IMR-90 (cell line): ENCODE data around the gene CERS6. TPM values are rescaled to one million over a fixed set of nuclear protein-coding genes. Genes with fewer than 3 reads are reported as not detected.
A peak's percentile ranks its signal among the peaks of the same experiment; 100 is the strongest.

Experiments used
- ATAC-seq: fragments of 200-7000 bp; cut with Tn5 transposase; 2 replicates; pipeline ENCODE4 v1.9.1; 2020; ENCODE audit warnings: low read depth, mild to moderate bottlenecking, moderate library complexity
- BruUV-seq: library from RNA; stranded (reverse); fragments of 400-500 nt; replicated peaks from 2 replicates; lab custom pipeline; 2021; lab: Mats Ljungman, UMichigan
- CTCF ChIA-PET: fragments of 300-600 bp; formaldehyde crosslinking; extraction: SDS; loops from one replicate; lab custom pipeline; 2021; ENCODE audit warnings: antibody characterized with exemption; lab: Yijun Ruan, JAX
- POLR2A ChIA-PET: fragments of 300-600 bp; sonication (Branson Sonifier 250); formaldehyde crosslinking; loops from one replicate; lab custom pipeline; 2022; ENCODE audit warnings: antibody characterized with exemption; ENCODE audit not compliant: unreplicated experiment; lab: Charles Lee
- DNase-seq: peaks from one replicate; pipeline ENCODE4 v3.0.0; 2013
- H2AFZ ChIP-seq: replicated peaks from 2 replicates; pipeline ENCODE3; 2013; ENCODE audit warnings: low read length, mild to moderate bottlenecking; ENCODE audit not compliant: poor library complexity
- H2AK5ac ChIP-seq: 2 replicates; pipeline ENCODE4 v1.6.1; 2013; ENCODE audit warnings: low read depth, low read length, inconsistent platforms
- H2AK9ac ChIP-seq: replicated peaks from 2 replicates; pipeline ENCODE3; 2013; ENCODE audit warnings: mild to moderate bottlenecking, low read depth, low read length, moderate library complexity; ENCODE audit not compliant: poor library complexity
- H2BK120ac ChIP-seq: 2 replicates; pipeline ENCODE4 v1.6.1; 2013; ENCODE audit warnings: low read depth, low read length, inconsistent platforms
- H2BK15ac ChIP-seq: 3 replicates; pipeline ENCODE4 v1.6.1; 2013; ENCODE audit warnings: low read depth, low read length, inconsistent platforms
- H2BK20ac ChIP-seq: 2 replicates; pipeline ENCODE4 v1.6.1; 2013; ENCODE audit warnings: low read depth, mild to moderate bottlenecking, inconsistent platforms, low read length, moderate library complexity
- H2BK5ac ChIP-seq: 2 replicates; pipeline ENCODE4 v1.6.1; 2013; ENCODE audit warnings: mild to moderate bottlenecking, low read depth, low read length, inconsistent platforms; ENCODE audit not compliant: poor library complexity, severe bottlenecking
- H3K14ac ChIP-seq: replicated peaks from 2 replicates; pipeline ENCODE4 v1.6.1; 2013; ENCODE audit warnings: low read depth, low read length, inconsistent platforms
- H3K18ac ChIP-seq: 2 replicates; pipeline ENCODE4 v1.6.1; 2013; ENCODE audit warnings: low read depth, low read length, control low read depth
- H3K23ac ChIP-seq: 2 replicates; pipeline ENCODE4 v1.6.1; 2013; ENCODE audit warnings: low read depth, low read length, inconsistent platforms
- H3K27ac ChIP-seq: 2 replicates; pipeline ENCODE4 v1.5.1; 2013; ENCODE audit warnings: mild to moderate bottlenecking, control low read depth, low read length; ENCODE audit not compliant: insufficient read depth
- H3K27me3 ChIP-seq: 2 replicates; pipeline ENCODE4 v1.6.1; 2013; ENCODE audit warnings: low read length; ENCODE audit not compliant: control insufficient read depth, insufficient read depth
- H3K36me3 ChIP-seq: 2 replicates; pipeline ENCODE4 v1.6.1; 2013; ENCODE audit warnings: low read length, mixed read lengths; ENCODE audit not compliant: control insufficient read depth, insufficient read depth
- H3K4ac ChIP-seq: 2 replicates; pipeline ENCODE4 v1.6.1; 2013; ENCODE audit warnings: low read depth, low read length, inconsistent platforms
- H3K4me1 ChIP-seq: 2 replicates; pipeline ENCODE4 v1.6.1; 2013; ENCODE audit warnings: low read length, mixed read lengths; ENCODE audit not compliant: control insufficient read depth, insufficient read depth
- H3K4me2 ChIP-seq: 2 replicates; pipeline ENCODE4 v1.6.1; 2013; ENCODE audit warnings: low read depth, mild to moderate bottlenecking, control low read depth, low read length, moderate library complexity
- H3K4me3 ChIP-seq: 2 replicates; pipeline ENCODE4 v1.5.1; 2013; ENCODE audit warnings: low read depth, mild to moderate bottlenecking, control low read depth, low read length, moderate library complexity; ENCODE audit not compliant: insufficient read depth
- H3K56ac ChIP-seq: 2 replicates; pipeline ENCODE4 v1.6.1; 2013; ENCODE audit warnings: low read length, inconsistent platforms; ENCODE audit not compliant: insufficient read depth; ENCODE audit errors: extremely low read depth
- H3K79me1 ChIP-seq, 2 experiments: 2 replicates each; pipeline ENCODE4 v1.6.1; 2013; ENCODE audit warnings: low read length in 2 of 2, inconsistent platforms in 1 of 2, low read depth in 1 of 2
- H3K9ac ChIP-seq: 2 replicates; pipeline ENCODE4 v1.6.1; 2013; ENCODE audit warnings: low read depth, low read length, control low read depth
- H3K9me1 ChIP-seq: 2 replicates; pipeline ENCODE4 v1.6.1; 2013; ENCODE audit warnings: low read length, inconsistent platforms; ENCODE audit not compliant: insufficient read depth
- H3K9me3 ChIP-seq: 2 replicates; pipeline ENCODE4 v1.6.1; 2013; ENCODE audit warnings: low read length; ENCODE audit not compliant: control insufficient read depth, insufficient read depth
- H4K20me1 ChIP-seq: 2 replicates; pipeline ENCODE4 v1.6.1; 2013; ENCODE audit warnings: low read length, inconsistent platforms; ENCODE audit not compliant: insufficient read depth
- H4K5ac ChIP-seq: 2 replicates; pipeline ENCODE4 v1.6.1; 2013; ENCODE audit warnings: mild to moderate bottlenecking, low read depth, low read length, control low read depth
- H4K8ac ChIP-seq, 2 experiments: 2 replicates each; pipeline ENCODE4 v1.6.1; 2013; ENCODE audit warnings: low read depth in 2 of 2, low read length in 2 of 2, control low read depth in 1 of 2, inconsistent platforms in 1 of 2
- H4K91ac ChIP-seq: 2 replicates; pipeline ENCODE4 v1.6.1; 2013; ENCODE audit warnings: low read depth, low read length, inconsistent platforms; ENCODE audit not compliant: insufficient read depth
- CHD1 ChIP-seq: IDR thresholded peaks from 2 replicates; pipeline ENCODE4 v1.6.1; 2012; ENCODE audit warnings: low read depth, low read length, improper control_type of control experiment
- MAFK ChIP-seq: IDR thresholded peaks from 2 replicates; pipeline ENCODE4 v1.6.1; 2012; ENCODE audit warnings: low read depth, low read length, improper control_type of control experiment
- MXI1 ChIP-seq: IDR thresholded peaks from 2 replicates; pipeline ENCODE4 v1.6.1; 2012; ENCODE audit warnings: low read depth, mild to moderate bottlenecking, low read length, moderate library complexity, borderline replicate concordance
- NFE2L2 ChIP-seq: fragments of 150-350 bp; IDR thresholded peaks from 2 replicates; pipeline ENCODE4 v1.6.1; 2016; ENCODE audit warnings: low read depth, mild to moderate bottlenecking, low read length
- POLR2A ChIP-seq: IDR thresholded peaks from 2 replicates; pipeline ENCODE4 v1.6.1; 2012; ENCODE audit warnings: mild to moderate bottlenecking, low read depth, low read length
- RAD21 ChIP-seq: IDR thresholded peaks from 2 replicates; pipeline ENCODE4 v1.6.1; 2012; ENCODE audit warnings: low read length, improper control_type of control experiment
- RCOR1 ChIP-seq: IDR thresholded peaks from 2 replicates; pipeline ENCODE4 v1.6.1; 2012; ENCODE audit warnings: mild to moderate bottlenecking, low read length, improper control_type of control experiment; ENCODE audit not compliant: insufficient replicate concordance
- RFX5 ChIP-seq: IDR thresholded peaks from 2 replicates; pipeline ENCODE4 v1.8.0; 2012; ENCODE audit warnings: low read depth, mild to moderate bottlenecking, low read length, moderate library complexity
- SMC3 ChIP-seq: fragments of 150-350 bp; IDR thresholded peaks from 2 replicates; pipeline ENCODE4 v1.6.1; 2016; ENCODE audit warnings: low read depth, mild to moderate bottlenecking, antibody characterized with exemption, low read length, moderate library complexity
- WGBS, 2 experiments: methylation state at CpG; one replicate each; pipeline versions ENCODE4 v1.1.5 to v1.1.7; 2013; ENCODE audit warnings: missing lambda C conversion rate in 2 of 2; ENCODE audit not compliant: insufficient read length in 1 of 2; ENCODE audit errors: extremely low coverage in 2 of 2; 5-methylcytosine and 5-hydroxymethylcytosine counted together
- dilution Hi-C: fragments of 300-500 bp; cut with HindIII; formaldehyde crosslinking; loops from one replicate; pipeline ENCODE4 v1.14.3; 2018; ENCODE audit warnings: low sequenced_read_pairs; ENCODE audit not compliant: unreplicated experiment
- in situ Hi-C: fragments of 300-500 bp; cut with MboI; formaldehyde crosslinking; loops from 3 replicates; pipeline ENCODE4 v1.14.3; 2019; ENCODE audit warnings: low sequenced_read_pairs, inconsistent platforms, mixed read lengths
- intact Hi-C: fragments of 100-400 bp; cut with micrococcal nuclease; formaldehyde crosslinking; loops from 2 replicates; pipeline ENCODE4 v1.10.0; 2022
- polyA plus RNA-seq, 3 experiments: library from polyadenylated mRNA; depleted of rRNA; stranded (reverse); fragments of >200 nt; gene quantifications; 2 replicates each; pipeline ENCODE4 v1.2.3, GENCODE V29; 2012; ENCODE audit warnings: low replicate concordance in 1 of 3
- total RNA-seq: library from RNA; depleted of rRNA; stranded (reverse); fragments of >200 nt; gene quantifications from 2 replicates; pipeline ENCODE4 v1.2.3, GENCODE V29; 2012
- TF ChIP-seq, protein P1 (sequence below): fragments of 150-350 bp; IDR thresholded peaks from 2 replicates; pipeline ENCODE4 v1.6.1; 2016; ENCODE audit warnings: low read depth, mild to moderate bottlenecking, low read length, moderate library complexity, borderline replicate concordance
- TF ChIP-seq, protein P2 (sequence below): conservative IDR thresholded peaks from 2 replicates; pipeline ENCODE4 v1.5.1; 2012; ENCODE audit warnings: mild to moderate bottlenecking, low read depth, low read length, improper control_type of control experiment

The CERS6 gene
- total and polyA plus RNA-seq, 2 of the 4 experiments (the other 2 are of a cell fraction): 2.1 to 5.7 TPM

DNA sequence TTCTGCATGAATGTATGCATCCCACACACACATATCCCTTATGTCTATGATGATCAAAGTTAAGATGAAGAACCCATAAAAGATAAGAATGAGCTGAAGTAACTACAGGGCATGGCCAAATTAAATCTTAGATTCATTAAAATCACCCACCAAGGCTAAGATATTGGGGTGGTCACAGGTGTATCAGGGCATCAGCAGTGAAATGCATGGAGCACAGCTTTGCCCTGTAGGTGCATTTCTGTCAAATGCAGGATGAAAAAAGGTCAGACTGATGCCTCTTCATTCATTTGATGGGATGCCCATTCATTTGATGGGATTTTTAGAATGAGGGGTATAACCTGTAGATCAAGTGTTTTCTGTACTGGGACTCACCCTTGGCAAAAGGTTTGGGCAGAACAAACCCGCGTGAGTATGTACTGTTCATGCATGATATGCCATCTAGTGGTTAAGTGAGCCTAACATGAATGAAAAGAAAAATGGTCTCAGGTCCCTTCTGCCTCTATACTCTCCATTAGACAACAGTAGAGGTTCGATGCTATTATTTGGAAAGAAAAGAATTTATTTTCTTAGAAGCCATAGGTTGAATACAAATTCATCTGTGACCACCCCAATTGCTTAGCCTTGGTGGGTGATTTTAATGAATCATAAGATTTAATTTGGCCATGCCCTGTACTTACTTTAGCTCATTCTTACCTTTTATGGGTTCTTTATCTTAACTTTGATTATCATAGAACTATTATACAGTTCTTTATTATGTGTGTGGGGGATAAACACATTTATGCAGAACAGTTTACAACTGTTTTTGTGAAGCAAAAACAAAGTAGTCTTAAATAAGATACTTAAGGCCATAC, 303.1 kb downstream of the CERS6 start:
- no peaks in the 10 kb centered on the region for H3K9me3 ChIP-seq
- no peak overlapping the region for H3K4me3 ChIP-seq
- no peak overlapping the region for H2AK9ac ChIP-seq
- no peak overlapping the region for H2AFZ ChIP-seq
- ChIA-PET CTCF (interaction anchor here (0.6 to 1.5 kb wide), 5 partner anchors 14 to 1403 kb away, joined by 3 read pairs; no protein-coding TSS in a partner anchor), POLR2A (no interaction called here)
- ATAC-seq: peak; percentile 95
- no peak overlapping the region for H3K27ac ChIP-seq
- no peaks in the 10 kb centered on the region for H3K36me3 ChIP-seq
- no peaks in the 10 kb centered on the region for H4K20me1 ChIP-seq
- peak; percentile 59 for DNase-seq
- H3K9me1 ChIP-seq: no peaks in the 10 kb centered on the region
- H3K9ac ChIP-seq: no peak overlapping the region
- H3K18ac ChIP-seq: no peak overlapping the region
- H3K4me2 ChIP-seq: no peak overlapping the region
- dilution Hi-C loops: no loop called here
- no peaks in the 10 kb centered on the region for H3K27me3 ChIP-seq
- H4K91ac ChIP-seq: no peak overlapping the region
- H2BK5ac ChIP-seq: no peak overlapping the region
- no peak overlapping the region for H4K5ac ChIP-seq
- BruUV-seq: no TSS peak
- H4K8ac ChIP-seq: no peak overlapping the region
- no peak overlapping the region for H3K56ac ChIP-seq
- in situ Hi-C loops: loop anchor here (5.0 kb wide), 1 partner anchor 412 kb away; no protein-coding TSS in a partner anchor
- no peak overlapping the region for H2BK15ac ChIP-seq
- no CpG with 5 or more reads among the region's 3 CpGs for WGBS, 2 experiments
- H3K4me1 ChIP-seq: no peaks in the 10 kb centered on the region
- TF ChIP-seq MAFK (no peak), RFX5 (no peak), CHD1 (no peak), POLR2A (no peak), MXI1 (no peak), NFE2L2 (no peak), RCOR1 (no peak), RAD21 (peak; percentile 66), SMC3 (peak; percentile 75)
- TF ChIP-seq, protein P1, sequence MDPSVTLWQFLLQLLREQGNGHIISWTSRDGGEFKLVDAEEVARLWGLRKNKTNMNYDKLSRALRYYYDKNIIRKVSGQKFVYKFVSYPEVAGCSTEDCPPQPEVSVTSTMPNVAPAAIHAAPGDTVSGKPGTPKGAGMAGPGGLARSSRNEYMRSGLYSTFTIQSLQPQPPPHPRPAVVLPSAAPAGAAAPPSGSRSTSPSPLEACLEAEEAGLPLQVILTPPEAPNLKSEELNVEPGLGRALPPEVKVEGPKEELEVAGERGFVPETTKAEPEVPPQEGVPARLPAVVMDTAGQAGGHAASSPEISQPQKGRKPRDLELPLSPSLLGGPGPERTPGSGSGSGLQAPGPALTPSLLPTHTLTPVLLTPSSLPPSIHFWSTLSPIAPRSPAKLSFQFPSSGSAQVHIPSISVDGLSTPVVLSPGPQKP: no peak
- TF ChIP-seq, protein P2, sequence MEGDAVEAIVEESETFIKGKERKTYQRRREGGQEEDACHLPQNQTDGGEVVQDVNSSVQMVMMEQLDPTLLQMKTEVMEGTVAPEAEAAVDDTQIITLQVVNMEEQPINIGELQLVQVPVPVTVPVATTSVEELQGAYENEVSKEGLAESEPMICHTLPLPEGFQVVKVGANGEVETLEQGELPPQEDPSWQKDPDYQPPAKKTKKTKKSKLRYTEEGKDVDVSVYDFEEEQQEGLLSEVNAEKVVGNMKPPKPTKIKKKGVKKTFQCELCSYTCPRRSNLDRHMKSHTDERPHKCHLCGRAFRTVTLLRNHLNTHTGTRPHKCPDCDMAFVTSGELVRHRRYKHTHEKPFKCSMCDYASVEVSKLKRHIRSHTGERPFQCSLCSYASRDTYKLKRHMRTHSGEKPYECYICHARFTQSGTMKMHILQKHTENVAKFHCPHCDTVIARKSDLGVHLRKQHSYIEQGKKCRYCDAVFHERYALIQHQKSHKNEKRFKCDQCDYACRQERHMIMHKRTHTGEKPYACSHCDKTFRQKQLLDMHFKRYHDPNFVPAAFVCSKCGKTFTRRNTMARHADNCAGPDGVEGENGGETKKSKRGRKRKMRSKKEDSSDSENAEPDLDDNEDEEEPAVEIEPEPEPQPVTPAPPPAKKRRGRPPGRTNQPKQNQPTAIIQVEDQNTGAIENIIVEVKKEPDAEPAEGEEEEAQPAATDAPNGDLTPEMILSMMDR: peak; percentile 62
- H3K23ac ChIP-seq: no peak overlapping the region
- H2AK5ac ChIP-seq: no peak overlapping the region
- H3K14ac ChIP-seq: no peak overlapping the region
- H3K4ac ChIP-seq: no peak overlapping the region
- H2BK120ac ChIP-seq: no peak overlapping the region
- no peaks in the 10 kb centered on the region for H3K79me1 ChIP-seq
- intact Hi-C loops: loop anchor here (1.0 to 10.0 kb wide), 4 partner anchors 304 to 622 kb away; partner anchors contain the start of genes CERS6 and STK39
- no peak overlapping the region for H2BK20ac ChIP-seq
